ENCODE results near the gene IQGAP1.

The IQGAP1 gene

GRCh38 chr15:90358124-90359033, 29.7 kb upstream of the IQGAP1 start:
- TF ChIP-seq CTCF (IDR thresholded peaks at IDR 0.05) = no peak
- no peaks in the 10 kb centered on the region for H3K27me3 ChIP-seq (ENCODE audit: control insufficient read depth, insufficient read depth, low read length)
- no peaks in the 10 kb centered on the region for H3K36me3 ChIP-seq (ENCODE audit: control insufficient read depth, insufficient read depth, low read length)
- no peak overlapping the region for H3K9ac ChIP-seq
- H3K4me2 ChIP-seq (ENCODE audit: low read length) = no peak overlapping the region
- H3K4me1 ChIP-seq = no peaks in the 10 kb centered on the region
- H3K27ac ChIP-seq = no peak overlapping the region
- no peaks in the 10 kb centered on the region for H3K9me3 ChIP-seq (ENCODE audit: control insufficient read depth, low read length)
- no peak overlapping the region for H3K4me3 ChIP-seq (ENCODE audit: low read depth, low read length)
- no peaks in the 10 kb centered on the region for H3K79me2 ChIP-seq
- H2AFZ ChIP-seq = no peak overlapping the region

- no peak overlapping the region for H2AFZ ChIP-seq
- TF ChIP-seq CTCF (IDR thresholded peaks at IDR 0.05) = no peak
- no peak overlapping the region for H3K9ac ChIP-seq
- no peaks in the 10 kb centered on the region for H3K9me3 ChIP-seq (ENCODE audit: control insufficient read depth, low read length)
- no peaks in the 10 kb centered on the region for H3K36me3 ChIP-seq (ENCODE audit: control insufficient read depth, insufficient read depth, low read length)
- no peak overlapping the region for H3K27ac ChIP-seq
- no peak overlapping the region for H3K4me3 ChIP-seq (ENCODE audit: low read depth, low read length)
- no peaks in the 10 kb centered on the region for H3K27me3 ChIP-seq (ENCODE audit: control insufficient read depth, insufficient read depth, low read length)
- no peak overlapping the region for H3K4me2 ChIP-seq (ENCODE audit: low read length)
- H3K4me1 ChIP-seq = peaks cover 4% of the 10 kb centered on the region
- H3K79me2 ChIP-seq = no peaks in the 10 kb centered on the region
These were observed 27.3 kb upstream of the IQGAP1 start for GRCh38 chr15:90360746-90361145.

DNA sequence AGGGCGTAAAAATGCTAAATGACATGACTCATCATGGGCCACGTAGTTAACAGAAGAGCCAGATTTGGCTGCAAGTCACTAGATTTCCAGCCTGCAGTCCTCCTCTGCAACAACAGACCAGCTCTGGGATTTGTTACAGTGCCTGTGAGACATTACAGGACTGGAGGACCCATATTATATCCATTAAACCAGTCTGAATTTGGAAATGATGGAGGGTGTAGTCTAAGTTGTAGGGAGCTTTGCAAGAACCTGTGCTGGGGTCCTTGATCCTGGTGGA, 25.2 kb upstream of the IQGAP1 start:
- no peak overlapping the region for H2AFZ ChIP-seq
- H3K27ac ChIP-seq = no peak overlapping the region
- no peak for TF ChIP-seq CTCF (IDR thresholded peaks at IDR 0.05)
- H3K4me3 ChIP-seq (ENCODE audit: low read depth, low read length) = no peak overlapping the region
- H3K4me1 ChIP-seq = peaks cover 4% of the 10 kb centered on the region
- no peak overlapping the region for H3K4me2 ChIP-seq (ENCODE audit: low read length)
- no peaks in the 10 kb centered on the region for H3K79me2 ChIP-seq
- H3K9me3 ChIP-seq (ENCODE audit: control insufficient read depth, low read length) = no peaks in the 10 kb centered on the region
- H3K36me3 ChIP-seq (ENCODE audit: control insufficient read depth, insufficient read depth, low read length) = no peaks in the 10 kb centered on the region
- H3K27me3 ChIP-seq (ENCODE audit: control insufficient read depth, insufficient read depth, low read length) = no peaks in the 10 kb centered on the region
- no peak overlapping the region for H3K9ac ChIP-seq

- Histone ChIP-seq H3K4me3 (ENCODE audit: low read depth, low read length) (no peak overlapping the region), H3K4me1 (peaks cover 4% of the 10 kb centered on the region), H3K36me3 (ENCODE audit: control insufficient read depth, insufficient read depth, low read length) (no peaks in the 10 kb centered on the region), H2AFZ (no peak overlapping the region), H3K9ac (no peak overlapping the region), H3K9me3 (ENCODE audit: control insufficient read depth, low read length) (no peaks in the 10 kb centered on the region), H3K4me2 (ENCODE audit: low read length) (no peak overlapping the region), H3K27ac (no peak overlapping the region), H3K27me3 (ENCODE audit: control insufficient read depth, insufficient read depth, low read length) (no peaks in the 10 kb centered on the region), H3K79me2 (no peaks in the 10 kb centered on the region)
- TF ChIP-seq CTCF (IDR thresholded peaks at IDR 0.05) = no peak
These were observed 23.8 kb upstream of the IQGAP1 start for GRCh38 chr15:90364251-90364650.

All from parathyroid adenoma (tissue), 2 donors.